Measurements from ENCODE around the gene KLF11. TPM values are rescaled to one million over a fixed set of nuclear protein-coding genes. Genes with fewer than 3 reads are reported as not detected.
A peak's percentile ranks its signal among the peaks of the same experiment; 100 is the strongest.
"Not testable (repeated sequence)": the region's sequence is repeated elsewhere in the genome, so short reads cannot be mapped to it uniquely, and the experiment has no call there.

The KLF11 gene
- total and polyA plus RNA-seq, 4 experiments from 2014 or later = 7.0 to 9.8 (median 7.9) TPM

DNA sequence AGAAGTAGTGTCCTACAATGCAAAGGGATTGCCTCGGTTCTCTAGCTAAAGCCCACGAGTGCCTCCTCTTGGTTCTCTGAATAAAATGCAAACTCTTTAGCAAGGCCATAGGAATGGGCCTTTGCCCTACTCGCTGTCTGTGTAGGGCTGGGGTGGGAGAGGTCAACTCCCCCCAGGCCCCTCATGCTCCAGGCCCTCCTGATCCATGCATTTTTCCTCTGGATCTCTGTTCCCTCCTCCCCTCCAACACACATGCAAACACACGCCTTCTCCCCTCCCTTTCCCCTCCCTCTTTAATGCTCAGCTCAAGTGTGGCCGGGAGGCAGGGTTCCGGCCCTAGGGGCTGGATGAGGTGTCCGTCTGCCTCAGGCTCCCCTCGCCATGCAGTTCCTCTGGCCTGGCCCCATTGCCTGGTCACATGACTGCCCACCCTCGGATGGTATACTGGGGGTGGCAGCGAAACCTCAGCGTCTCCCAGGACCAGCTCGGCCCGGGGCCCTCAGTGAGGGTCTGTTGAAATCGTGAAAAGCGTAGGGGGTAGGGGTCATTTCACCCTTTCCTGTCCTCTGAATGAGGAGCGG is 14.9 kb upstream of the KLF11 start:
- H3K27me3 ChIP-seq (ENCODE audit: insufficient read depth, low read length) = no peaks in the 10 kb centered on the region
- POLR2A ChIA-PET (ENCODE audit: partially characterized antibody) = interaction anchor here (0.8 to 3.2 kb wide), 3 partner anchors 15 to 1315 kb away, joined by 3 to 30 read pairs (median 6); partner anchors contain the start of gene KLF11
- H3K27ac Mint-ChIP-seq = peak overlapping the region in 4 of 7 donors; percentile 44 to 75 (median 66)
- intact Hi-C loops (cut with micrococcal nuclease) = no loop called here
- H3K27ac ChIP-seq (ENCODE audit: low read depth, low read length) = no peak overlapping the region
- no peaks in the 10 kb centered on the region for H3K9me3 Mint-ChIP-seq
- no peaks in the 10 kb centered on the region for H3K36me3 ChIP-seq (ENCODE audit: insufficient read depth, low read length)
- peak overlapping the region in 1 of 2 donors; percentile 51 for H3K4me3 ChIP-seq (ENCODE audit: low read length in 2 of 2)
- peak overlapping the region in 5 of 8 donors; percentile 65 to 75 (median 70) for H3K4me3 Mint-ChIP-seq
- DNase-seq = no peak
- no peaks in the 10 kb centered on the region for H3K9me3 ChIP-seq (ENCODE audit: control insufficient read depth in 1 of 2, low read length in 2 of 2)
- CTCF ChIA-PET (ENCODE audit: partially characterized antibody) = interaction anchor here (1.0 to 5.1 kb wide), 6 partner anchors 10 to 214 kb away, joined by 3 to 35 read pairs (median 6); partner anchors contain the start of gene TAF1B
- H3K27me3 Mint-ChIP-seq = no peaks in the 10 kb centered on the region
- H3K4me1 Mint-ChIP-seq = peaks cover 4 to 32% (median 23%) of the 10 kb centered on the region in 4 donors
- no peaks in the 10 kb centered on the region for H3K36me3 Mint-ChIP-seq
- peaks cover 30% of the 10 kb centered on the region for H3K4me1 ChIP-seq (ENCODE audit: insufficient read depth, low read length)

DNA sequence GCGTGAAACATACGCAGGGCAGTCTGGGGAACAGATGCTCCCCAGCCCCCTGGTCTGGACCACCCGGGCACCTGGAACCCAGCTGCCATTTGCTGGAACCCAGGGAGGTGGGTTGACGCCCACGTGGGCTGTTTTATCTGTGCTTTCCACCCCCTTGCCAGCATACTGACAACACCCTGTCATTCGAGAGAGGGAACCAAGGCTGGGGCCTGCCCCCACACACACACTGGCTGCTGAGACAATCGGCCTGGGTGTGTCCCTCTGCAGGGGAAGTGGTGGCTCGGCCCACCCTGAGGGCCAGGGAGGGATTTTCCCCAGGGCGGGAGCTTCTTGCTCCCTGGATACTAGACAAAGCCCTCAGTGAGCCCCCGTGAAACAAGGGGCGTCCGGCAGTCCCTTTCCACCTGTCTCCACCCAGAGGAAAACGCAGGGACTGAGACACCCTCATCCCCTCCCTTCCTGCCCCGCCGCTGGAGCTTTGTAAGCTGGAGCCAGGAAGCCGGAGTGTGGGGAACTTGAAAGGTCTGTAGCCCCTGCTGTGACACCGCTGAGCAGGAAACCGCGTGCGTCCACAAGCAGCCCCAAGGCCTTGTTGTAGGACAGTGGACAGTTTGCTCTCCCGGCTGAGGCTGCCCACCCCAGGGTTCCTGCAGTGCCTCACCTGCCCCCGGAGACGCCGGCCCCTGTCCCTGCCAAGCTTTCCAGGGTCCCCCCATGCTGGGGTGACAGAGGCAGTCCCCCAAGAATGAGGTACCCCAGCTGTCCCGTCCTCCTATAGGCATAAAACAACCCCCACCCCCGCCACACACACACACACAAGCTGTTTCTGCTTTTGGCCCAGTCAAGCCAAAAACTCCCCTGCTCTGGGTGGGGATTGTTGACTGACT is 14.1 kb upstream of the KLF11 start:
- intact Hi-C loops (cut with micrococcal nuclease) = loop anchor here (1.0 kb wide), 1 partner anchor 15 kb away; no protein-coding TSS in a partner anchor
- Histone ChIP-seq H3K27me3 (ENCODE audit: insufficient read depth, low read length) (no peaks in the 10 kb centered on the region), H3K4me3 (ENCODE audit: low read length in 2 of 2) (peak overlapping the region; percentile 42 to 51), H3K4me1 (ENCODE audit: insufficient read depth, low read length) (peaks cover 30% of the 10 kb centered on the region), H3K36me3 (ENCODE audit: insufficient read depth, low read length) (no peaks in the 10 kb centered on the region), H3K9me3 (ENCODE audit: control insufficient read depth in 1 of 2, low read length in 2 of 2) (no peaks in the 10 kb centered on the region), H3K27ac (ENCODE audit: low read depth, low read length) (peak overlapping the region; percentile 9)
- Mint-ChIP-seq H3K27ac (peak overlapping the region; percentile 39 to 90 (median 73)), H3K4me3 (peak overlapping the region; percentile 48 to 80 (median 69)), H3K27me3 (no peaks in the 10 kb centered on the region), H3K36me3 (no peaks in the 10 kb centered on the region), H3K4me1 (peaks cover 4 to 34% (median 23%) of the 10 kb centered on the region in 4 donors), H3K9me3 (no peaks in the 10 kb centered on the region)
- DNase-seq = peak; percentile 21 to 60 (median 57)
- CTCF ChIA-PET (ENCODE audit: partially characterized antibody) = interaction anchor here (1.0 to 5.1 kb wide), 5 partner anchors 15 to 215 kb away, joined by 3 to 35 read pairs (median 9); partner anchors contain the start of gene TAF1B
- POLR2A ChIA-PET (ENCODE audit: partially characterized antibody) = interaction anchor here (1.0 to 3.2 kb wide), 4 partner anchors 14 to 186 kb away, joined by 3 to 30 read pairs (median 5); partner anchors contain the start of genes KLF11 and TAF1B

DNA sequence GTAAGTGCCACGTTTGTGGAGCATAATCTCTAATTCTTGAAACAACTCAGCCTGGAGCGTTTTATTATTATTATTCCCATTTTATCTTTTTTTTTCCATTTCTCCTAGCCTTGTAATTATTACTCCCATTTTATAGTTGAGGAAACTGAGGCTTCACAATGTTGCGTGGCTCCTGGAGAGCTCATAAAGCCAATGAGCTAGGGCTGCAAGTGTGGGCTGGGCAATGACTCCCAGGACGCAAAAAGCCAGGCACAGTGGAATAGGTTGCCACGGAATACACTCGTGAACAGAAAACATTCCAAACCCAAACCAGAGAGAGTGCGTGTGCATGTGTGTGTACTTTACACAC is 13.5 kb upstream of the KLF11 start:
- DNase-seq = no peak
- H3K36me3 ChIP-seq (ENCODE audit: insufficient read depth, low read length) = no peaks in the 10 kb centered on the region
- no peaks in the 10 kb centered on the region for H3K9me3 ChIP-seq (ENCODE audit: control insufficient read depth in 1 of 2, low read length in 2 of 2)
- H3K27ac ChIP-seq (ENCODE audit: low read depth, low read length) = no peak overlapping the region
- Mint-ChIP-seq H3K9me3 (no peaks in the 10 kb centered on the region), H3K27ac (peak overlapping the region; percentile 39 to 90 (median 73)), H3K36me3 (no peaks in the 10 kb centered on the region), H3K4me1 (peaks cover 7 to 40% (median 26%) of the 10 kb centered on the region in 4 donors), H3K4me3 (peak overlapping the region; percentile 22 to 80 (median 66)), H3K27me3 (no peaks in the 10 kb centered on the region)
- H3K4me1 ChIP-seq (ENCODE audit: insufficient read depth, low read length) = peaks cover 37% of the 10 kb centered on the region
- H3K27me3 ChIP-seq (ENCODE audit: insufficient read depth, low read length) = no peaks in the 10 kb centered on the region
- intact Hi-C loops (cut with micrococcal nuclease) = loop anchor here (1.0 kb wide), 1 partner anchor 14 kb away; no protein-coding TSS in a partner anchor
- ChIA-PET CTCF (ENCODE audit: partially characterized antibody) (interaction anchor here (1.0 to 5.1 kb wide), 3 partner anchors 15 to 45 kb away, joined by 3 to 35 read pairs (median 15); no protein-coding TSS in a partner anchor), POLR2A (ENCODE audit: partially characterized antibody) (interaction anchor here (1.0 to 3.2 kb wide), 3 partner anchors 13 to 186 kb away, joined by 3 to 30 read pairs (median 4); partner anchors contain the start of genes KLF11 and TAF1B)
- peak overlapping the region in 1 of 2 donors; percentile 51 for H3K4me3 ChIP-seq (ENCODE audit: low read length in 2 of 2)

DNA sequence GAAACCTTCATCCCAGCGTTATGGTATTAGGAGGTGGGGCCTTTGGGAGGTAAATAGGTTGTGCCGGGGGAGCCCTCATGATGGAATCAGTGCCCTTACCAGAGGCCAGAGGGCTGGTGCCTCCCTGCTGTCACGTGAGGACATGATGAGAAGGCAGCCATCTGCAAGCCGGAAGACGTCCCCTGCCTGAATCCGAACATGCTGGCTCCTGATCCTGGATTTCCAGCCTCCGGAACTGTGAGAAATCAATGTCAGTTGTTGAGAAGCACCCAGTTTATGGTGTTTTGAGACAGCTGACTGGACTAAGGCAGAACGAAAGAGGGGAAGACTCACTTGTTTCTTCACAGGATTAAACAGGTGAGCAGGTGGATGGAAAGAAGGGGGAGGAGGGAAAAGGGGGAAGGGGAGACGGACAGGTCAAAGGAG is 13.0 kb upstream of the KLF11 start:
- Histone ChIP-seq H3K4me1 (ENCODE audit: insufficient read depth, low read length) (peaks cover 41% of the 10 kb centered on the region), H3K27ac (ENCODE audit: low read depth, low read length) (no peak overlapping the region), H3K4me3 (ENCODE audit: low read length in 2 of 2) (peak overlapping the region in 1 of 2 donors; percentile 3), H3K9me3 (ENCODE audit: control insufficient read depth in 1 of 2, low read length in 2 of 2) (no peaks in the 10 kb centered on the region), H3K27me3 (ENCODE audit: insufficient read depth, low read length) (no peaks in the 10 kb centered on the region), H3K36me3 (ENCODE audit: insufficient read depth, low read length) (no peaks in the 10 kb centered on the region)
- ChIA-PET CTCF (ENCODE audit: partially characterized antibody) (interaction anchor here (5.1 kb wide), 1 partner anchor 45 kb away, joined by 35 read pairs; no protein-coding TSS in a partner anchor), POLR2A (ENCODE audit: partially characterized antibody) (no interaction called here)
- Mint-ChIP-seq H3K27me3 (no peaks in the 10 kb centered on the region), H3K9me3 (no peaks in the 10 kb centered on the region), H3K27ac (peak overlapping the region in 2 of 7 donors; percentile 39 to 47), H3K4me3 (peak overlapping the region in 5 of 8 donors; percentile 22 to 75 (median 64)), H3K4me1 (peaks cover 11 to 44% (median 29%) of the 10 kb centered on the region in 4 donors), H3K36me3 (no peaks in the 10 kb centered on the region)
- intact Hi-C loops (cut with micrococcal nuclease) = no loop called here
- DNase-seq = no peak

DNA sequence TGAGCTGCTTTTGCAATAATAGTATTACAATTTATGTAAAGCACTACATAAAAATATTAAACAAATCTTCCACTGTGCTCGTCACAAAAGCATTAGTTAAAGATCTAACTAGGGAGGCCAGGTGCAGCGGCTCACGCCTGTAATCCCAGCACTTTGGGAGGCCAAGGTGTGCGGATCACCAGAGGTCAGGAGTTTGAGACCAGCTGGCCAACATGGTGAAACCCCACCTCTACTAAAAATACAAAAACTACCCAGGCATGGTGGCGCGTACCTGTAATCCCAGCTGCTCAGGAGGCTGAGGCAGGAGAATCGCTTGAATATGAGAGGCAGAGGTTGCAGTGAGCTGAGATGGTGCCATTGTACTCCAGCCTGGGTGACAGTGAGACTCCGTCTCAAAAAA is 12.6 kb upstream of the KLF11 start:
- H3K4me1 Mint-ChIP-seq = peaks cover 14 to 48% (median 33%) of the 10 kb centered on the region in 4 donors
- H3K36me3 ChIP-seq (ENCODE audit: insufficient read depth, low read length); H3K4me3 Mint-ChIP-seq; H3K9me3 ChIP-seq (ENCODE audit: control insufficient read depth in 1 of 2, low read length in 2 of 2); H3K36me3 Mint-ChIP-seq; H3K27me3 Mint-ChIP-seq; H3K9me3 Mint-ChIP-seq; H3K27me3 ChIP-seq (ENCODE audit: insufficient read depth, low read length); H3K27ac ChIP-seq (ENCODE audit: low read depth, low read length); intact Hi-C loops (cut with micrococcal nuclease); DNase-seq; H3K4me3 ChIP-seq (ENCODE audit: low read length in 2 of 2); POLR2A ChIA-PET (ENCODE audit: partially characterized antibody): not testable (repeated sequence)
- peaks cover 46% of the 10 kb centered on the region for H3K4me1 ChIP-seq (ENCODE audit: insufficient read depth, low read length)
- H3K27ac Mint-ChIP-seq = peak overlapping the region in 3 of 7 donors; percentile 35 to 66 (median 39)
- CTCF ChIA-PET (ENCODE audit: partially characterized antibody) = interaction anchor here (5.1 kb wide), 1 partner anchor 46 kb away, joined by 35 read pairs; no protein-coding TSS in a partner anchor

DNA sequence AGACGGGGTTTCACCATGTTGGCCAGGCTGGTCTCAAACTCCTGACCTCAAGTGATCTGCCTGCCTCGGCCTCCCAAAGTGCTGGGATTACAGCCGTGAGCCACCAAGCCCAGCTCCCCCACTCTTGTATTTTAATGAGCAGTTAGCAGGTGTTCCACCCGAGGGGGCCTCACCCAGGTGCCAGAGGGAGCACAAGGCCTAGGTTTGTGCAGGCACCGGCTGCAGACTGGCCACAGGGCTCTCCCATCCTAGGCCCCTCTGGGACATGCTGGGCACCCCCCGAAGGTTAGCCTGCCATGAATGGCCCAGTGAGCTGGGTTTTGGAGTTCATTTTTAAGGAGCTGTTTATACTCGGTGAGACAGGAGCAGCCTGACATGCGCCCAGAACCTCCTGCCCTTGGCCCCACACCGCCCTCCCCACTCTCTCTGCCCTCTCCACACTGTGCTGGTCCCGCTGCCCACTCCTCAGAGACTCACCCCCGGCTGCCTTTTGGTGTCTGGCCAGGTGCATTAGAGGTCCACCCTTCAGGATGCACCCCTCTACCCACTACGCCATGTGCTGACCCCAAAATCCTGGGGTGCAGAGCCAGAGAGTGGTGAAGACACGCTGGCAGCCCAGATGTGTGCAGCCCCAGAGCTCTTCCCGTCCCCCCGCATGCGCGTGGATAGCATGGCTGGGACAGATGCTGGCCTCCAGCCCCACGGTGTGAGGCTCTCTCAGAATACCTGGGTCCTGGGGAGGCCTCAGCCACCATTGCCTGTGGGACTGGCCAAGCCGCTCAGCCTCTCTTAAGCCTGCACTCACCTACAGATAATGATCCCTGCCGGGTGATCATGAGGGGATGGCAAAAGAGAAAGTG is 11.2 kb upstream of the KLF11 start:
- Histone ChIP-seq H3K4me1 (ENCODE audit: insufficient read depth, low read length) (peaks cover 53% of the 10 kb centered on the region), H3K4me3 (ENCODE audit: low read length in 2 of 2) (no peak overlapping the region), H3K27ac (ENCODE audit: low read depth, low read length) (no peak overlapping the region), H3K27me3 (ENCODE audit: insufficient read depth, low read length) (no peaks in the 10 kb centered on the region), H3K9me3 (ENCODE audit: control insufficient read depth in 1 of 2, low read length in 2 of 2) (no peaks in the 10 kb centered on the region), H3K36me3 (ENCODE audit: insufficient read depth, low read length) (no peaks in the 10 kb centered on the region)
- no peak overlapping the region for H3K4me3 Mint-ChIP-seq
- peak overlapping the region in 1 of 7 donors; percentile 83 for H3K27ac Mint-ChIP-seq
- peaks cover 16 to 54% (median 33%) of the 10 kb centered on the region in 4 donors for H3K4me1 Mint-ChIP-seq
- no peaks in the 10 kb centered on the region for H3K9me3 Mint-ChIP-seq
- no peaks in the 10 kb centered on the region for H3K27me3 Mint-ChIP-seq
- POLR2A ChIA-PET (ENCODE audit: partially characterized antibody) = no interaction called here
- DNase-seq = no peak
- H3K36me3 Mint-ChIP-seq = no peaks in the 10 kb centered on the region
- CTCF ChIA-PET (ENCODE audit: partially characterized antibody) = interaction anchor here (5.1 to 6.0 kb wide), 2 partner anchors 16 to 47 kb away, joined by 35 to 53 read pairs; no protein-coding TSS in a partner anchor
- intact Hi-C loops (cut with micrococcal nuclease) = no loop called here
